CMK (cell line): Measurements from ENCODE around the gene TRAK2.
A peak's percentile ranks its signal among the peaks of the same experiment; 100 is the strongest.
"Not testable (repeated sequence)": the region's sequence is repeated elsewhere in the genome, so short reads cannot be mapped to it uniquely, and the experiment has no call there.

Source experiments
- DNase-seq: peaks from one replicate; pipeline ENCODE4 v3.0.0-alpha.2; 2010; ENCODE audit warnings: low read depth

Gene TRAK2, protein sequence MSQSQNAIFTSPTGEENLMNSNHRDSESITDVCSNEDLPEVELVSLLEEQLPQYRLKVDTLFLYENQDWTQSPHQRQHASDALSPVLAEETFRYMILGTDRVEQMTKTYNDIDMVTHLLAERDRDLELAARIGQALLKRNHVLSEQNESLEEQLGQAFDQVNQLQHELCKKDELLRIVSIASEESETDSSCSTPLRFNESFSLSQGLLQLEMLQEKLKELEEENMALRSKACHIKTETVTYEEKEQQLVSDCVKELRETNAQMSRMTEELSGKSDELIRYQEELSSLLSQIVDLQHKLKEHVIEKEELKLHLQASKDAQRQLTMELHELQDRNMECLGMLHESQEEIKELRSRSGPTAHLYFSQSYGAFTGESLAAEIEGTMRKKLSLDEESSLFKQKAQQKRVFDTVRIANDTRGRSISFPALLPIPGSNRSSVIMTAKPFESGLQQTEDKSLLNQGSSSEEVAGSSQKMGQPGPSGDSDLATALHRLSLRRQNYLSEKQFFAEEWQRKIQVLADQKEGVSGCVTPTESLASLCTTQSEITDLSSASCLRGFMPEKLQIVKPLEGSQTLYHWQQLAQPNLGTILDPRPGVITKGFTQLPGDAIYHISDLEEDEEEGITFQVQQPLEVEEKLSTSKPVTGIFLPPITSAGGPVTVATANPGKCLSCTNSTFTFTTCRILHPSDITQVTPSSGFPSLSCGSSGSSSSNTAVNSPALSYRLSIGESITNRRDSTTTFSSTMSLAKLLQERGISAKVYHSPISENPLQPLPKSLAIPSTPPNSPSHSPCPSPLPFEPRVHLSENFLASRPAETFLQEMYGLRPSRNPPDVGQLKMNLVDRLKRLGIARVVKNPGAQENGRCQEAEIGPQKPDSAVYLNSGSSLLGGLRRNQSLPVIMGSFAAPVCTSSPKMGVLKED

DNA sequence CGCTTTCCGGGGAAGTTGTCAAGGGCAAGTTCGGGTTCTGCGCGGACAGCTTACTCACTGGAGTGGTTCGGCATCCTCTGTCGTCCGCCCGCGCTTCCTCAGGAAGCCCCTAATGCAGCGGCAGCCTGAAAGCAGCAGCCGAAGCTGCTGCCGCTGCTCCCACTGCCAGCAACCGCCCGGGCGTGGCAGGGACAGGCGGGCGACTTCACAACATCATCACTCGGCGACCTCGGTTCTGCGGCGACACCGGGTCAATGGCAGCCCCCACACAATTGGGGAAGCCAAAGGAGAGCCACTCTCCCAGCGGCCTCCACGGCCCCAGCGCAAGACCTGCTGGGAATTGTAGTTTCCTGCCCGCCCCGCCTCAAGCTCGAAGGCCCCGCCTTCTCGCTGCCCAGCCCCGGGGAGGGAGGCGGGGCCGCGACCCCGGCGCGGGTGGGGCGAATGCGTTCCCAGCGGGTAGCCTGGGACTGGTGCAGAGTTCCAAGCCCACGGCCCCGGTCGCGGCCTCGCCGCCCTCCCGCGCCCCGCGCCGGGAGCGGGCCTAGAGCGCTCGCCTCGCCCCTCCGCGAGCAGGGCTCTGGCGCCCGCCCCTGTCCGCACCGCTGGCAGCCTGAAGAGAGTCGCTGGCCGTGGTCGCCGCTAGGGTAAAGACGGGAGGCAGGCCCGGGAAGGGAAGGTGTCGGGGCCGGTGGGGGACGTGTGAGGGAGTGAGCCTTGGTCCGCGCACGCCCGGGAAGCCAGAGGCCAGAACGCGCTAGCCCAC, at the start of gene TRAK2, which contains the start of gene STRADB:
Gene TRAK2, minus strand, starts transcription at position 167 of the 766 bp plus-strand sequence. CDS start 30,951 bp downstream, outside the sequence.
Gene STRADB, plus strand, starts transcription at position 449 of the 766 bp plus-strand sequence. CDS start 3,101 bp downstream, outside the sequence.
- peak; percentile 89 for DNase-seq

DNA sequence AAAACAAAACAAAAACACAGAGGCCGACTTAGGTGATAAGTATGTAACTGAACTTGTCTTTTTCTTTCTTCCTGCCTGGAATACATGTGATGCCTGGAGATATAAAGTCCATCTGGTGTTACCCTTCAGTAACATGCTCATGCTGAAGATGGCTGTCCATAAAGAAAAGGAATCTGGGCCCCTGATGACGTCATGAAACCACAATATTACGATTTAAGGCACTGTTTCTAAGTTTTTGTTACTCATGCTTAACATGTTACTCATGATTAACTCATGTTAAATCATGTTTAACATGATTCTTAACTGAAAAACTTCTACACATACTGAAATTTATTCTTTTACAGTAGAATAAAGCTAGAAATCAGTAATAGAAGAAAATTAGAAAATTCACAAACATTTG, 49.3 kb upstream of the TRAK2 start:
- no peak for DNase-seq

DNA sequence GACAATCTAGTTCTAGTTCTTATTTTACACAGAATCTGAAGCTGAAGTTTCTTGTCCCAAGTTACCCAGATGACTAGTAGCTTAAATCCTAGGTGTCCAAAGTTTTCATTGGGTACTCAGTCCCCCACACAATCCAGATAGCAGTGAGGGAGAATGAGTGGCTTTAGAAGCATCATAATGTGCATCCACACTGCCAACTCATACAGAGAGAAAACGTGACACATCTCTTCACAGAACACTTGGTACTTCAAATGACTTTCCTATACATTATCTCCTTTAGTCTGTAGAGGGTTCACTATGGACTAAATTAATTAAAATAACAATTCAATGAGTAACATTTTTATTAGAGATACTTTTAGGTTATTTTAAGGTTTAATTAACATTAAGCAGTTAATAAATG, 45.5 kb upstream of the TRAK2 start:
- DNase-seq: no peak

DNA sequence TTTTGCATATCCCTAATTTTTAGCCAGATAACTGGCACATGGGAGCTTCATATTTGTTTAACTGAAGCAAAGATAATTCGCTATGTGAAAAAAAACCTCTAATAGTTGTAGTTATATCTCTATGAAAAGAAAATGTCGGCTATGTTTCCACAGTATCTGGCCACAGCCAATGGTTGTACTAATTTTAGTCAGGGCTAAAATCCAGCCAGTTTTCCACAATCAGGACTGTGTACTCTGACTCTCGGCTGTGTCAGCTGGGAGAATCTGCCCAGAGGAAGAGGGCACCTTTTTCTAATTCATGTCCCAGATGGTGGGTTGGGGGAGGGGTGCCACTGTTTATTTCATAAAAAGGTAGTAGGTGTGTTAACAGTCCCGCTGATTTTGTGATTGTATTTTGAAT, 39.0 kb upstream of the TRAK2 start:
- DNase-seq: no peak

DNA sequence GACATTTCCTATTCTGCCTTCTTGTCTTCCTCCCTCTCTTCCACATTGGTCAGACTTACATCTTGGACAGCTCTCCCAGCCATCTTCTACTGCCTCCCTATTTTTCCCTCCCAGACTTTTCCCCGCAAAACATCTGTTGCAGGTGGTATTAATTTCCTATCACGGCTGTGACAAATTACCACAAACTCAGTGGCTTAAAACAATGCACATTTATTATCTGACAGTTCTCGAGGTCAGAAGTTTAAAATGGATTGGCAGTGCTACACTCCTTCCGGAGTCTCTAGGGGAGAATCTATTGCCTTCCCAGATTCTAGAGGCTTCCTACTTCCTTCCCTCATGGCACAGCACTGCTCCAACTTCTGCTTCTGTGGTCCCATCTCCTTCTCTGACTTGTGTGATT, 33.5 kb upstream of the TRAK2 start:
- no peak for DNase-seq

DNA sequence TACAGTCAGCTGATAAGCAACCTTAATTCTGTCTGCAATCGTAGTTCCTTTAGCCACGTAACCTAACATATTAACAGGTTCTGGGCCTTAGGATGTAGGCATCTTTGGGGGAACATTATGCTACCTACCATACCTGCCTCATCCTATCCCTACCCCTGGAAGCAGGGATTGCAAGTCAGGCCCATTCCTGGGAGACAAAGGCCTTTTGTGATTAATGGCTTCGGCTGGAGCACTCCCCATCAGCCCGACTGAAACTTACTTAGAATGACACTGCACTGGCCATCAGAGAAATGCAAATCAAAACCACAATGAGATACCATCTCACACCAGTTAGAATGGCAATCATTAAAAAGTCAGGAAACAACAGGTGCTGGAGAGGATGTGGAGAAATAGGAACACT, 32.5 kb upstream of the TRAK2 start:
- DNase-seq: not testable (repeated sequence)

DNA sequence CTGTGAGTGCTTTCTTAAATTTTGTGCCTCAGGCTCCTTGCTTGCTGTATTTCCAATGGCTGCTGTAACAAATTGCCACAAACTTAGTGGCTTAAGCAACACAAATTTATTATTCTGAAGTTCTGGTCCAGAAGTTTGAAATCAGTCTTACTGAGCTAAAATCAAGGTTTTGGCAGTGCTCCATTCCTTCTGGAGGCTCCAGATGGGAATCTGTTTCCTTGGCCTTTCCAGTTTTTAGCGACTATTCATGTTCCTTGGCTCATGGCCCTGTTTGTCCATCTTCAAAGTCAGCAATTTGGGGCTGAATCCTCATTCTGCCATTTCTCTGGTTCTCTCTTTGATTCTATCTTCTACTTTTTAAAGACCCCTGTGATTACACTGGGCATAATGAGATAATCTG, 32.1 kb upstream of the TRAK2 start:
- DNase-seq: no peak

DNA sequence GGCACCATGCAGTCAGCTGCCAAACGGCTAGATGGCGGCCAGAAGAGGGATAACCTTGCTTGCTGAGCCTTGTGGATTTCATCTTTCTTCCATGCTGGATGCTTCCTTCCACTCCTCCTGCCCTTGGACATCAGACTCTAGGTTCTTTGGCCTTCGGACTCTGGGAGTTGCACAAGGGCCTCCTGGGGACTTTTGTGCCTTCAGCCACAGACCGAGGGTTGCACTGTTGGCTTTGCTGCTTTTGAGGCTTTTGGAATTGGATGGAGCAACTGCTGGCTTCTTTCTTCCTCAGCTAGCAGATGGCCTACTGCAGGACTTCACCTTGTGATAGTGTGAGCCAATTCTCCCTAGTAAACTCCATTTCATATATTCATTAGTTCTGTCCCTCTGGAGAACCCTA, 31.3 kb upstream of the TRAK2 start:
- no peak for DNase-seq

DNA sequence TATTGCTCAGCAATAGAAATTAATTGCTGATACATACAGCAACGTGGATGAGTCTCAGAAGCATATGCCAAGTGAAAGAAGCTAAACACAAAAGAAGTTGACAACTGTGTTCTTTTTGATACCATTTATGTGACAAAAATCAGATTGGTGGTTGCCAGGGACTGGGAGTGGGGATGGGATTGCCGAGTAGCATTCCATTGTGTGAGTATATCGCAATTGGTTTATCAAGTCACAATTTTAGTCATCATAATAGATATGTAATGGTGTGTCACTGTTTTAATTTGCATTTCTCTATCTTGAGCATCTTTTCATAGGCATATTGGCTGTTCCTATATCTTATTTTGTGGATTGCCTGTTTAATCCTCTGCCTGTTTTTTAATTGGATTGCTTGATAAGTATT, 21.2 kb upstream of the TRAK2 start:
- DNase-seq: no peak

DNA sequence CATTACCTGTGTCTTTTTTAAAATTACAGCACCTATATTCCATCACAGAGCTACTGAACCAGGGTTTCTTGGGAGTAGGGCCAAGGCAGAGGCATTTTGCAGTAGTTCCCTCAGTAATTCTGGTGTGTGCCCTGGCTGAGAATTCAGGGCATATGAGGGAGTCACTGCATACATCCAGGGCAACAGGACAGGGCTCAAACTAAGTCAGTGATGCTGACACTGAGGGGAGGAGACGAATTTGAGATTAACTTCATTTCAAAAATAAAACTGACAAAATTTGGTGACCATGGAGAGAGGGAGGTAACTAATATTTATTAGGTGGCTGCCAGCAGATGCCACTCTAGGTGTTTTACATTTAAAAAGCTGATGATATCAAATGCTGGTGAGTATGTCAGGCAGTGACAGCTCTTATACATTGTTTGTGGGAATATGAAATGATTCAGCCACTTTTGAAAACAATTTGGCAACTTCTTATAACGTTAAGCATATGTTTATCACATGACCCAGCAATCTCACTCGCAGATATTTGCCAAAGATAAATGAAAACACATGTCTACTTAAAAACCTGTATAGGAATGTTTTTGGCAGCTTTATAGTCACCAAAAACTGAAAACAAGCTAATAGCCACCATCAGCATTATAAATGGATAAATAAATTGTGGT, 20.6 kb upstream of the TRAK2 start:
- DNase-seq: no peak

DNA sequence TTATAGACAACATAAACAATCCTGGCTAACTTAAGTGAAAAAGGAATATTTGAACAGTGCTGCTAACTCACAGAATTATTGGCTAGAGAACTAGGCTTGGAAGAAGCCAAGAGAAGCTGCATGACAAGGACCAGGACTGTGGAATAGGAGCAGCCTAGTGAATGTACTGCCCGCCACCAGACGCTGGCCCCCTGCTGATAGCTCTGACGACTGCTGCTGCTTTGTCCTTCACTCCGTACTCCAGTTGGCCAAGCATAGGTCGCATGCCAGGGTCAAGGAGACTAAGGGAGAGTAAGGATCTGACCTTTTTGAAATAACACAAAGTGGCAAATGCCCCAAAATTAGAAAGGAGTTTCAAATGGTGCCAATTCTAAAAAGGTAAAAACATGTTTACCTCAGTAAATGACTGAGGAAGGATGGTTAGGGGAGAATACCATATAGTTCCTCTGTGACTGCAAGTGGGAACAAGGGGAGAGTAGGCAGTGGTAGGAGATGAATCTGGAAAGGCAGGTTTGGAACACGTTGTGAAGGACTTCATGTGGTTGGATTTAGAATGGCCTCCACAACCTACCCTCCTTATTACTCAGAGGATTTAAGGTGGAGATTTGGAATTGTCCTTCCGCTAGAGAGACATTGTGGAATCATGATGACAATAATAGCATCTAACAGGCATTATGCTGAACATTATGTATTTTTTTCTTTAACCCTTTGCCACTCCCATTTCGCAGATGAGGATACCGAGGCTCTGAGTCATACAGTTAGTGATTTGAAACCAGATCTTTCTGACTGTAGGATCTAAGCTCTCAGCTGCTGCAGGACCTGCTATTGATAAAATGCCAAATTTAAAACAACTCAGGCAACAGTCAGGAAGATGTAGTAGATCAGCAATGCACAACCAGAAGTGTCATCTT, 19.8 kb upstream of the TRAK2 start:
- DNase-seq: no peak

DNA sequence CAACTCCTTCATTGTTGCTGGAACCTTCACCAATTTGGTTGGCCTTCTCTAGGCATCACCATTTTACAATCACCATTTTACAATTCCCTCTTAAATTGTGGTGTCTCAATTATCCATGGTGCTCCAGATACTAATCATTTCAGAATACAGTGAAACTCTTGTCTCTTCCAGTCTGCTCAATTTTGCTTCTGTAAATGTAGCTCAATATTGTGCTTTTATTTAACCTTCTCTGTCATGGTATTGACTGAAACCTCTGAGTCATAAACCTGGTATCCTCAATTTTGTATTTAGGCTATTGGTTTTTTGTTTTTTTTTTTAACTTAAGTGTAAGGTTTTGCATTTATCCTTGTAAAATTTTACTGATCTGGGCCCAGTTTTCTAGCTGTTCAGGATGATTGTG, 16.4 kb upstream of the TRAK2 start:
- DNase-seq: no peak

DNA sequence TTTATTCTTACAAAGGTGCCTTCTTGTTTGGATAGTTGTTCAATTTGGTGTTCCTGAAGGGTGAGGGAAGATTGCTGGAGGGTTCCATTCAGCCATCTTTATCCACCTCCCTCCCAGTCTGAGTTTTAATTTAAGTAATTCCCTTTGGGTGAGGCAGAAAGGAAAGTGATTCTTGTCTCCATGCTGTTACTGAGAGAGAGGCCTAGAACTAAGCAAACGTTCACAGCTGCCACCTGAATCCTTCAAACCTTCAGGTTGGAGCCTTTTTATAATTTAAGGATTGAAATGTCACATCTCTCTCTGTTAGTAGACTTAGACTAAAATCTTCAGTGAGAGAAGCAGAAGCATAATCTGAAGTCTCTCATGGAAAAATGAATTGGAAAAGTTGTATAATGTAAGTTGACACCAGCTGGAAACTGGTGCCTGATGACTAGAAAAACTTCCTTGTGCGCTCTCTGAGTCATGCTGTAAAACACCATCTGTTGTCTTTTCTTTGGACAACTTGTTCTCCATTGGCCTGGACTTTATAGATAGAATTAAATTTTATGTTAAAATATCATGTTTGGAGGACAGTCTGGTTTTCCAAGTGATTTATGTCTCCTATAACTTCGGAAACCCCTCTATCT, 14.9 kb upstream of the TRAK2 start:
- DNase-seq: no peak

DNA sequence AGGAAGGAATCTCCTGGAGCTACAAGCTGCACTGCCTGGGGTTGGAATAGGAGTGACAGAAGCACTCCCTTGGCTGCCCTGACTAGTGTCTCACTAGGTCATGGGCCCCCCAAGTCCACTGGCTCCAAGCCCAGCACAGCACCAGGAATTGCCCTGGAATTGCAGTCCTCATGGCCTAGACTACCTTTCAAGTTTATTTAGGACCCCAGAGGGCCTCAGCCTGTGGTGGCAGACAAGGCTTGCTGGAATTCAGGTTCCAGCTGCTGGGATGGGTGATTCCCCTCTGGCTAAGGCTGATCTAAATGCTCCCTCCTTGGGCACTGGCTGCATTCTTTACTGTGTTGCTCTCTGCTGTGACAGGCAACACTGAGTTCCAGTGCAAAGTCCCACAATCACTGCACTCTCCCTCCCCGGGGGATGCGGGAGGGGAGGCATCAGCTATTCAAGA, 14.3 kb upstream of the TRAK2 start:
- DNase-seq: no peak

DNA sequence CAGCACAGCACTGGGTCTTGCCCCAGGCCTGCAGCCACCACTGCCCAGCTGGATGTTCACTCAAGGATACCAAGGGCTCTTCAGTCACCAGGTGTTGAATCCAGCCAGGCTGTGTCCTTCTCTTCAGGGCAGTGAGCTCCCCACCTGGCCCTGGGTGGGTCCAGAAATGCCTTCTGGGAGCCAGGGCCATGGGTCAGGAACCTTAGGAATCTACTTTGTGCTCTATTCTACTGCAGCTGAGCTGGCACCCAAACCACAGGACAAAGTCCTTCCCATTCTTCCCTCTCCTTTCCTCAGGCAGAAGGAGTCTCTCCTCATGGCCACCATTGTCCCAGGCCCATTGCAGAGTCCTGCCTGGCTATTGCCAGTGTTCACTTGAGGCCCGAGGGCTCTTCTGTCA, 13.3 kb upstream of the TRAK2 start:
- no peak for DNase-seq

DNA sequence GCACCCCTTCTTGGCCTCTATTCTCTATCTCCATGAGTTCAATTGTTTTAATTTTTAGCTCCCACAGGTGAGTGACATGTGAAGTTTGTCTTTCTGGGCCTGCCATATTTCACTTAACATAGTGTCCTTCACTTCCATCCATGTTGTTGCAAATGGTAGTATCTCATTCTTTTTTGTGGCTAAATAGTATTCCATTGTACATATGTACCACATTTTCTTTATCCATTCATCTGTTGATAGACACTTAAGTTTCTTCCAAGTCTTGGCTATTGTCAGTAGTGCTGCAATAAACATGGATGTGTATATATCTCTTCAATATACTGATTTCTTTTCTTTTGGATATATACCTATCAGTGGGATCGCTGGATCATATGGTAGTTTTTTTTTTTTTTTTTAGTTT, 9.3 kb upstream of the TRAK2 start:
- no peak for DNase-seq

DNA sequence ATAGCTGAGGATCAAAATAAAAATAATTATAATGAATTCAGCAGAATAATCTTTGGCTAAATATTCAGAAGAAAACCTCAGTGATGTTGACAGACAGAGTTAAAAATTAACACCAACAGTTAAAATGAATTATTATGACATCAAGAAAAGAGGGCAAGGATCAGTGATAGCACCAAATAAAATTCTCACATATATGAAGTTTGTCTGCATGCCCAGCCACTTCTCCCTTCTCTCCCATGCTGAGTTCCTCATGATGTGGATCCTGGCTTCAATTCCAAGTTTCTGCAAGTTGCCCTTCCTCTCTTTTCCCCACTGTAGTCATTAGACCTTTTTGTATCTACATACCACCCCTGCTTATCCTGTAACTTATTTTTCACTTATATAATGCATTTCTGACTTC, 7.1 kb upstream of the TRAK2 start:
- no peak for DNase-seq

DNA sequence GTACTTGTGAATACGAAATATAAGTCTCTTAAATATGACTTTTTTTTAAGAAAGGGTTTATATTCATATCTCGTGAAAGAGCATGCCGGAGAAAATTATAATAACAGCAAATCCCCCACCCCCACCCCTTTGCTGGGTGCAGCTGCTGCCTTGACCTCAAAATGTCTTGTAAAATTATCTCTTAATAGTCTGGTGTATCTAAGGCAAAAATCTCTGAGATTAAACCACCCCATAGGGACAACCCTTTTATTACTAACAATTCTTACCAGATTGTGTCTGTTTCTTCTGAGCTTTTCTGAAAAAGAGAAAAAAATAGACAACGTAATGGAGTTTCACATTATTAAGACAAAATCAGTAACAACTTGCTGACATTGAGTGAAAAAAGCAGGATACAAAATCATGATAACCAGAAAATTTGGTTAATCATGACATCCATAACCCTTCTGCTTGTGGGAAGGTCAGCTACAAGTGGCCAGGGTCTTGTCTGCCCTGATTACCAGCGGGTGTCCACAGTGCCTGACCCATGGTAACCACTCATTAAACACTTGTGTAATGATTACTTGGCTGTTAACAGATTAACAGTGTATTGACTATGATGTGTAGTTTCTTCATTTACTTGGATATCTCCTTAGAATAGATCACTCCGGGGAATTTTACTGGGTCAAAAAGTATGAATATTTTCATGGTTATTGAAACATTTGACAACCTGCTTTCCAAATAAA, 1.8 kb upstream of the TRAK2 start:
- DNase-seq: no peak
